ENCODE measurements around the gene BFAR. TPM values are rescaled to one million over a fixed set of nuclear protein-coding genes. Genes with fewer than 3 reads are reported as not detected.

BFAR gene
- total and polyA plus RNA-seq, 2 donors from 2014 or later: 35.3 to 53.7 TPM

- no peak for DNase-seq
- intact Hi-C loops (cut with DNase I): no loop called here
These were observed 46.0 kb upstream of the BFAR start for GRCh38 chr16:14586637-14587305.

GRCh38 chr16:14600164-14600563 is 32.6 kb upstream of the BFAR start:
- DNase-seq: peak in 2 of 5 donors; percentile 13 to 41
- Histone ChIP-seq H3K9me3 (ENCODE audit: control insufficient read depth in 2 of 3, insufficient read depth in 1 of 3, low read length in 3 of 3) (no peaks in the 10 kb centered on the region), H3K9ac (ENCODE audit: low read length in 3 of 3) (no peak overlapping the region), H3K4me3 (ENCODE audit: low read length in 3 of 3) (no peak overlapping the region), H3K4me1 (ENCODE audit: control insufficient read depth in 2 of 3, insufficient read depth in 2 of 3, low read depth in 1 of 3, low read length in 3 of 3) (no peaks in the 10 kb centered on the region), H3K27ac (ENCODE audit: low read depth in 2 of 2, low read length in 2 of 2) (no peak overlapping the region), H3K36me3 (ENCODE audit: control insufficient read depth in 2 of 3, insufficient read depth in 3 of 3, low read length in 3 of 3) (peaks cover 10 to 24% (median 22%) of the 10 kb centered on the region in 3 donors), H3K27me3 (ENCODE audit: control insufficient read depth, insufficient read depth, low read length) (no peaks in the 10 kb centered on the region)
- intact Hi-C loops (cut with DNase I): no loop called here
- TF ChIP-seq CTCF (IDR thresholded peaks at IDR 0.05; ENCODE audit: borderline replicate concordance, extremely low read depth, insufficient read depth): peak; percentile 32
- FAIRE-seq: no peak

More at GRCh38 chr16:14586637-14587305, 46.0 kb upstream of the BFAR start:
- Histone ChIP-seq H3K9ac (ENCODE audit: low read length in 3 of 3) (no peak overlapping the region), H3K4me1 (ENCODE audit: control insufficient read depth in 2 of 3, insufficient read depth in 2 of 3, low read depth in 1 of 3, low read length in 3 of 3) (no peaks in the 10 kb centered on the region), H3K9me3 (ENCODE audit: control insufficient read depth in 2 of 3, insufficient read depth in 1 of 3, low read length in 3 of 3) (no peaks in the 10 kb centered on the region), H3K4me3 (ENCODE audit: low read length in 3 of 3) (no peak overlapping the region), H3K27me3 (ENCODE audit: control insufficient read depth, insufficient read depth, low read length) (no peaks in the 10 kb centered on the region), H3K36me3 (ENCODE audit: control insufficient read depth in 2 of 3, insufficient read depth in 3 of 3, low read length in 3 of 3) (peaks cover 0 to 21% (median 8%) of the 10 kb centered on the region in 3 donors), H3K27ac (ENCODE audit: low read depth in 2 of 2, low read length in 2 of 2) (no peak overlapping the region)
- TF ChIP-seq CTCF (IDR thresholded peaks at IDR 0.05; ENCODE audit: borderline replicate concordance, extremely low read depth, insufficient read depth): no peak
- FAIRE-seq: no peak

GRCh38 chr16:14602443-14602963 is 30.2 kb upstream of the BFAR start:
- no peak for TF ChIP-seq CTCF (IDR thresholded peaks at IDR 0.05; ENCODE audit: borderline replicate concordance, extremely low read depth, insufficient read depth)
- H3K9me3 ChIP-seq (ENCODE audit: control insufficient read depth in 2 of 3, insufficient read depth in 1 of 3, low read length in 3 of 3): no peaks in the 10 kb centered on the region
- peak in 1 of 5 donors; percentile 36 for DNase-seq
- no peak overlapping the region for H3K9ac ChIP-seq (ENCODE audit: low read length in 3 of 3)
- H3K4me3 ChIP-seq (ENCODE audit: low read length in 3 of 3): no peak overlapping the region
- no peak overlapping the region for H3K27ac ChIP-seq (ENCODE audit: low read depth in 2 of 2, low read length in 2 of 2)
- H3K27me3 ChIP-seq (ENCODE audit: control insufficient read depth, insufficient read depth, low read length): no peaks in the 10 kb centered on the region
- intact Hi-C loops (cut with DNase I): no loop called here
- no peaks in the 10 kb centered on the region for H3K4me1 ChIP-seq (ENCODE audit: control insufficient read depth in 2 of 3, insufficient read depth in 2 of 3, low read depth in 1 of 3, low read length in 3 of 3)
- FAIRE-seq: no peak
- H3K36me3 ChIP-seq (ENCODE audit: control insufficient read depth in 2 of 3, insufficient read depth in 3 of 3, low read length in 3 of 3): peaks cover 15 to 34% (median 20%) of the 10 kb centered on the region in 3 donors
